K562 (cell line): ENCODE results near the gene INTS1. TPM values are rescaled to one million over a fixed set of nuclear protein-coding genes. Genes with fewer than 3 reads are reported as not detected.

ENCODE experiments used
- ATF1 ChIP-seq, 2 experiments: fragments of 450-650 bp in 1 of 2; IDR thresholded peaks; 2 replicates each; pipeline ENCODE4 v1.6.1; 2016; ENCODE audit warnings: missing compliant biosample characterization in 1 of 2, missing genetic modification characterization in 1 of 2
- CREB1 ChIP-seq, 2 experiments: sonication (generic) in 1 of 2; formaldehyde crosslinking in 1 of 2; IDR thresholded peaks; 2 replicates each; pipeline versions ENCODE4 v1.6.1 to v1.8.0; 2012 to 2022; ENCODE audit warnings: inconsistent platforms in 1 of 2, mild to moderate bottlenecking in 1 of 2, missing genetic modification reagents in 1 of 2, moderate library complexity in 1 of 2
- EP400 ChIP-seq: fragments of 450-650 bp; IDR thresholded peaks from 2 replicates; pipeline ENCODE4 v1.6.1; 2017; ENCODE audit warnings: antibody characterized with exemption, mild to moderate bottlenecking, moderate library complexity
- HIVEP1 ChIP-seq: fragments of 250-450 bp; sonication (Bioruptor Pico); IDR thresholded peaks from 2 replicates; pipeline ENCODE4 v1.4.0; 2020; ENCODE audit warnings: mild to moderate bottlenecking
- HOXB6 ChIP-seq: fragments of 250-450 bp; sonication (Bioruptor Pico); IDR thresholded peaks from 2 replicates; pipeline ENCODE4 v1.5.1; 2022; ENCODE audit warnings: mild to moderate bottlenecking, borderline replicate concordance
- KAT8 ChIP-seq: fragments of 450-650 bp; IDR thresholded peaks from 2 replicates; pipeline ENCODE4 v1.6.1; 2016; ENCODE audit warnings: low read depth, mild to moderate bottlenecking
- LARP7 ChIP-seq: fragments of 450-650 bp; IDR thresholded peaks from 2 replicates; pipeline ENCODE4 v1.6.1; 2016
- NUFIP1 ChIP-seq: fragments of 450-650 bp; IDR thresholded peaks from 2 replicates; pipeline ENCODE4 v1.6.1; 2018; ENCODE audit not compliant: partially characterized antibody
- PCBP2 ChIP-seq: fragments of 200-400 bp; formaldehyde crosslinking; IDR thresholded peaks from 2 replicates; pipeline ENCODE4 v1.6.1; 2018; ENCODE audit warnings: low read length, low read depth, mild to moderate bottlenecking, moderate library complexity; ENCODE audit not compliant: poor library complexity, severe bottlenecking
- RBM25 ChIP-seq: fragments of 200-400 bp; formaldehyde crosslinking; IDR thresholded peaks from 2 replicates; pipeline ENCODE4 v1.6.1; 2018; ENCODE audit warnings: low read length, low read depth, moderate library complexity; ENCODE audit not compliant: severe bottlenecking
- RCOR1 ChIP-seq, 2 experiments: IDR thresholded peaks; 2 replicates each; pipeline ENCODE4 v1.6.1; 2012; ENCODE audit warnings: low read depth in 2 of 2, low read length in 2 of 2, borderline replicate concordance in 1 of 2, improper control_type of control experiment in 1 of 2
- SAFB ChIP-seq: fragments of 200-400 bp; formaldehyde crosslinking; IDR thresholded peaks from 2 replicates; pipeline ENCODE4 v1.6.1; 2017; ENCODE audit warnings: low read depth, low read length, borderline replicate concordance
- VEZF1 ChIP-seq: fragments of 200-800 bp; sonication (Bioruptor generic); IDR thresholded peaks from 2 replicates; pipeline ENCODE4 v1.6.1; 2017; ENCODE audit warnings: missing genetic modification characterization, missing compliant biosample characterization
- ZC3H11A ChIP-seq: IDR thresholded peaks from 2 replicates; pipeline ENCODE4 v1.6.1; 2012; ENCODE audit warnings: low read depth, low read length, improper control_type of control experiment
- polyA plus RNA-seq, 8 experiments: library from polyadenylated mRNA; depleted of rRNA in 4 of 8; stranded (reverse) in 5 of 8; unstranded in 3 of 8; fragments of >200 nt; fragmentation: Nextera tagmentation in 2 of 8; fragmentation: Illumina TruSeq in 1 of 8; extraction: Ambion mirVana in 2 of 8; extraction: Trizol in 1 of 8; gene quantifications; 2 replicates each; pipeline versions ENCODE4 v1.2.1 to v1.2.3, GENCODE V29; 2011 to 2014; ENCODE audit warnings: inconsistent platforms in 1 of 8, missing spikeins in 1 of 8
- total RNA-seq, 7 experiments: library from RNA; depleted of rRNA in 6 of 7; stranded (reverse); fragments of >200 nt in 6 of 7; fragmentation: Illumina TruSeq in 2 of 7; extraction: Trizol in 2 of 7; gene quantifications; 2 replicates each; pipeline versions ENCODE4 v1.2.1 to v1.2.3, GENCODE V29; 2011 to 2021; ENCODE audit warnings: low replicate concordance in 1 of 7
- TF ChIP-seq, protein P1 (sequence below): fragments of 450-650 bp; IDR thresholded peaks from 2 replicates; pipeline ENCODE4 v1.6.1; 2016

Gene INTS1
- total and polyA plus RNA-seq, 9 of the 15 experiments (the other 6 are each of a cell fraction or from before 2014, with no cell fraction given): 0.34 to 119 (median 18.5) TPM

DNA sequence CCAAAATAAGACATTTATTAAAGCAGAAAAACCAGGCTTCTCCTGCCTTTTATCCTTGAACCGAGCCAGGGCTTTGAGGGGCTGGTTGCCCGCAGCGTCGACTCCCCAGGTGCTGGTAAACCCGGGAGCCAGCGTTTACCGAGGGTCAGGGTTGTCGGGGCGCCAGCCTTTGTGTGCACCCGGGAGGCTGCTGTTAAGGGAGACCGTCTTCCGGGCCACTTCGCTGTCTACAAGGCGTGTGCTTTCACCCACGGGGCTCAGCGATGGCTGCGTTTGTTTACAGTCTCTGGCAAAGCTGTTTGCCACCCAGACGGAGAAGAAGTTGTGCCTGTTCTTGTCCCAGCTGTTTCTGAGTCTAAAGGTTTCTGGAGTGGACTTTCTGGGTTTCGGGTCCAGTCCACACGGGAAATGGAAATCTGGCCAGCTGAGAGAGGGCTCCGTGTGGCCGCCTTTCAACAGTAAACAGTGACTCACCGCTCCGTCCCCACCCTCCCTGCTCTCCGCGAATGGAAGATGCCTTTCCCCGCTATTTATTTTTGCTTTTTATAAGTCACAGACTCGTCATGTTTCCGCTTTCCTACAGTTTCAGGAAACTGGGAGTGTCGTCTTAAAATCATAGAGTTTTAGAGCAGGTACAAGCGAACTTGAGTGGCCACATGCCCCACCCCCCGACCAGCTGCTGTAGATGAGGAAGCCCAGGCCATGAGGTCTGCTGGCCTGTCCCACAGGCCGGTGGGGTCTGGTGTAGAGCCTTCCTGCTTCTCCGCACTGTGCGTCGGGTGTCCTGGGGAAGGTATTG is 28.5 kb upstream of the INTS1 start (continued):
- no peak for TF ChIP-seq ATF1 (CRISPR knock-in tag; IDR thresholded peaks at IDR 0.05)
- TF ChIP-seq ATF1 (tag; IDR thresholded peaks at IDR 0.05): no peak
- TF ChIP-seq HOXB6: no peak
- TF ChIP-seq EP400: peak; percentile 42; the same call in 1 of the 2 replicates
- TF ChIP-seq HIVEP1 (CRISPR knock-in tag): no peak
- no peak for TF ChIP-seq LARP7
- TF ChIP-seq RCOR1 (IDR thresholded peaks at IDR 0.05; ENCODE audit: borderline replicate concordance in 1 of 2, low read depth in 2 of 2, low read length in 2 of 2): peak in 1 of 2 experiments; percentile 87; a peak in 2 of 4 replicates
- no peak for TF ChIP-seq CREB1 (IDR thresholded peaks at IDR 0.05)
- TF ChIP-seq CREB1 (CRISPR knock-in tag; IDR thresholded peaks at IDR 0.05): no peak
- no peak for TF ChIP-seq RBM25
- no peak for TF ChIP-seq PCBP2
- no peak for TF ChIP-seq SAFB
- TF ChIP-seq VEZF1 (CRISPR knock-in tag): peak; percentile 49; the same call in 1 of the 2 replicates
- TF ChIP-seq NUFIP1: no peak
- TF ChIP-seq KAT8: no peak
- no peak for TF ChIP-seq ZC3H11A
- TF ChIP-seq, protein P1, sequence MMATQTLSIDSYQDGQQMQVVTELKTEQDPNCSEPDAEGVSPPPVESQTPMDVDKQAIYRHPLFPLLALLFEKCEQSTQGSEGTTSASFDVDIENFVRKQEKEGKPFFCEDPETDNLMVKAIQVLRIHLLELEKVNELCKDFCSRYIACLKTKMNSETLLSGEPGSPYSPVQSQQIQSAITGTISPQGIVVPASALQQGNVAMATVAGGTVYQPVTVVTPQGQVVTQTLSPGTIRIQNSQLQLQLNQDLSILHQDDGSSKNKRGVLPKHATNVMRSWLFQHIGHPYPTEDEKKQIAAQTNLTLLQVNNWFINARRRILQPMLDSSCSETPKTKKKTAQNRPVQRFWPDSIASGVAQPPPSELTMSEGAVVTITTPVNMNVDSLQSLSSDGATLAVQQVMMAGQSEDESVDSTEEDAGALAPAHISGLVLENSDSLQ: no peak
